K562 (cell line): ENCODE data around the gene LCLAT1. TPM values are rescaled to one million over a fixed set of nuclear protein-coding genes. Genes with fewer than 3 reads are reported as not detected.
"Not testable (repeated sequence)": the region's sequence is repeated elsewhere in the genome, so short reads cannot be mapped to it uniquely, and the experiment has no call there.

Source experiments
- ATAC-seq: fragments of 200-7000 bp; cut with Tn5 transposase; 3 replicates; pipeline ENCODE4 v1.9.1; 2020; ENCODE audit warnings: moderate library complexity
- BruUV-seq: library from RNA; stranded (reverse); fragments of 400-500 nt; replicated peaks from 2 replicates; lab custom pipeline; 2021; lab: Mats Ljungman, UMichigan
- CTCF ChIA-PET: fragments of 300-600 bp; formaldehyde crosslinking; extraction: SDS; loops from one replicate; lab custom pipeline; 2021; ENCODE audit warnings: low intra/inter-chr PET ratio; lab: Yijun Ruan, JAX
- POLR2A ChIA-PET: fragments of 300-600, 350-650 bp; sonication (Branson Sonifier 250); formaldehyde crosslinking; extraction: SDS; loops from one replicate; lab custom pipeline; 2021; ENCODE audit warnings: antibody characterized with exemption, inconsistent platforms; lab: Yijun Ruan, JAX
- DNase-seq, 4 experiments: peaks; one replicate each; pipeline versions ENCODE4 v3.0.0 to v3.0.0-alpha.2; 2011 to 2018; ENCODE audit warnings: low spot score in 3 of 4, mixed read lengths in 3 of 4; ENCODE audit errors: extremely low read depth in 1 of 4
- FAIRE-seq: peaks from 2 replicates; lab custom pipeline; 2011; peaks lifted over from hg19 to GRCh38; lab: Jason Lieb, UNC
- H2AFZ ChIP-seq: 2 replicates; pipeline ENCODE4 v1.6.0; 2011; ENCODE audit warnings: low read depth, low read length, control low read depth, inconsistent platforms
- H3K27ac ChIP-seq: fragments of 200-600 bp; 3 replicates; pipeline ENCODE4 v1.8.0; 2011; ENCODE audit warnings: low read depth, mild to moderate bottlenecking, control low read depth, inconsistent platforms, low read length, moderate library complexity, mixed read lengths; ENCODE audit errors: extremely low read depth
- H3K27me3 ChIP-seq, 2 experiments: fragments of 300-600 bp in 1 of 2; 2 replicates in 1 of 2; 3 replicates in 1 of 2; pipeline versions ENCODE4 v1.6.0 to v1.8.0; 2011; ENCODE audit warnings: inconsistent platforms in 2 of 2, low read length in 2 of 2, mild to moderate bottlenecking in 1 of 2, mixed read lengths in 1 of 2, moderate library complexity in 1 of 2; ENCODE audit not compliant: control insufficient read depth in 2 of 2, insufficient read depth in 2 of 2
- H3K36me3 ChIP-seq: fragments of 300-600 bp; 3 replicates; pipeline ENCODE4 v1.8.0; 2011; ENCODE audit warnings: mild to moderate bottlenecking, low read length, inconsistent platforms; ENCODE audit not compliant: control insufficient read depth, insufficient read depth
- H3K4me1 ChIP-seq, 2 experiments: fragments of 200-600 bp in 1 of 2; replicated peaks in 1 of 2; 2 replicates in 1 of 2; 3 replicates in 1 of 2; pipeline versions ENCODE4 v1.5.1 to v1.8.0; 2011; ENCODE audit warnings: inconsistent platforms in 2 of 2, low read length in 2 of 2, mild to moderate bottlenecking in 1 of 2, mixed read lengths in 1 of 2, moderate library complexity in 1 of 2; ENCODE audit not compliant: control insufficient read depth in 2 of 2, insufficient read depth in 2 of 2
- H3K4me2 ChIP-seq: 2 replicates; pipeline ENCODE4 v1.6.1; 2011; ENCODE audit warnings: low read length, control low read depth, inconsistent platforms, mixed read lengths; ENCODE audit not compliant: insufficient read depth
- H3K4me3 ChIP-seq: fragments of 200-600 bp; sonication (generic), shearing (Covaris generic); 2 replicates; pipeline ENCODE4 v1.5.1; 2016; ENCODE audit warnings: control low read depth, inconsistent platforms
- H3K79me2 ChIP-seq: fragments of 200-600 bp; 3 replicates; pipeline ENCODE4 v1.8.0; 2011; ENCODE audit warnings: low read length, inconsistent platforms; ENCODE audit not compliant: control insufficient read depth, insufficient read depth
- H3K9ac ChIP-seq, 2 experiments: 2 replicates each; pipeline versions ENCODE4 v1.6.0 to v1.6.1; 2011; ENCODE audit warnings: low read depth in 2 of 2, low read length in 2 of 2, control low read depth in 1 of 2, inconsistent platforms in 1 of 2, mild to moderate bottlenecking in 1 of 2, mixed read lengths in 1 of 2; ENCODE audit not compliant: insufficient read depth in 1 of 2
- H3K9me1 ChIP-seq: one replicate; pipeline ENCODE4 v1.6.0; 2011; ENCODE audit warnings: inconsistent platforms, mild to moderate bottlenecking, low read length, moderate library complexity; ENCODE audit not compliant: control insufficient read depth, insufficient read depth
- H3K9me3 ChIP-seq: replicated peaks from 2 replicates; pipeline ENCODE4 v1.5.1; 2011; ENCODE audit warnings: low read depth, low read length, inconsistent platforms; ENCODE audit not compliant: control insufficient read depth, insufficient read depth
- H4K20me1 ChIP-seq: replicated peaks from 2 replicates; pipeline ENCODE4 v1.6.1; 2011; ENCODE audit warnings: low read length, inconsistent platforms, mixed read lengths; ENCODE audit not compliant: control insufficient read depth, insufficient read depth
- BCOR ChIP-seq: fragments of 450-650 bp; IDR thresholded peaks from 2 replicates; pipeline ENCODE4 v1.6.1; 2016
- CXXC5 ChIP-seq: fragments of 250-450 bp; sonication (Bioruptor Pico); IDR thresholded peaks from 2 replicates; pipeline ENCODE4 v1.8.0; 2022; ENCODE audit warnings: inconsistent platforms, mild to moderate bottlenecking, moderate library complexity
- FOXJ3 ChIP-seq: sonication (generic); formaldehyde crosslinking; IDR thresholded peaks from 2 replicates; pipeline ENCODE4 v1.4.0; 2020; ENCODE audit warnings: mild to moderate bottlenecking, missing genetic modification reagents
- KDM1A ChIP-seq, 2 experiments: fragments of 450-650 bp; IDR thresholded peaks; 2 replicates each; pipeline ENCODE4 v1.6.1; 2016; ENCODE audit warnings: mild to moderate bottlenecking in 2 of 2
- NONO ChIP-seq, 2 experiments: fragments of 200-400 bp in 1 of 2; fragments of 450-650 bp in 1 of 2; formaldehyde crosslinking in 1 of 2; IDR thresholded peaks; 2 replicates each; pipeline ENCODE4 v1.6.1; 2017; ENCODE audit warnings: low read depth in 2 of 2, mild to moderate bottlenecking in 2 of 2, moderate library complexity in 2 of 2, low read length in 1 of 2
- RBM25 ChIP-seq: fragments of 200-400 bp; formaldehyde crosslinking; IDR thresholded peaks from 2 replicates; pipeline ENCODE4 v1.6.1; 2018; ENCODE audit warnings: low read length, low read depth, moderate library complexity; ENCODE audit not compliant: severe bottlenecking
- ZNF146 ChIP-seq: IDR thresholded peaks from one replicate; pipeline ENCODE4 v1.6.1; 2018; ENCODE audit warnings: missing compliant biosample characterization; ENCODE audit not compliant: unreplicated experiment
- WGBS: fragments of 100-300 bp; shearing (Covaris generic); methylation state at CpG from one replicate; pipeline ENCODE4 v1.1.6; 2016; ENCODE audit warnings: low coverage, mixed read lengths; ENCODE audit not compliant: insufficient coverage; ENCODE audit errors: missing lambda C conversion rate; 5-methylcytosine and 5-hydroxymethylcytosine counted together
- in situ Hi-C: fragments of 300-500 bp; cut with MboI; formaldehyde crosslinking; loops from 4 replicates; pipeline ENCODE4 v1.15.0; 2018; ENCODE audit warnings: inconsistent platforms, mixed read lengths
- intact Hi-C: fragments of 100-400 bp; cut with micrococcal nuclease; formaldehyde crosslinking; loops from 2 replicates; pipeline ENCODE4 v1.14.2; 2022
- polyA plus RNA-seq, 8 experiments: library from polyadenylated mRNA; depleted of rRNA in 4 of 8; stranded (reverse) in 5 of 8; unstranded in 3 of 8; fragments of >200 nt; fragmentation: Nextera tagmentation in 2 of 8; fragmentation: Illumina TruSeq in 1 of 8; extraction: Ambion mirVana in 2 of 8; extraction: Trizol in 1 of 8; gene quantifications; 2 replicates each; pipeline versions ENCODE4 v1.2.1 to v1.2.3, GENCODE V29; 2011 to 2014; ENCODE audit warnings: inconsistent platforms in 1 of 8, missing spikeins in 1 of 8
- total RNA-seq, 7 experiments: library from RNA; depleted of rRNA in 6 of 7; stranded (reverse); fragments of >200 nt in 6 of 7; fragmentation: Illumina TruSeq in 2 of 7; extraction: Trizol in 2 of 7; gene quantifications; 2 replicates each; pipeline versions ENCODE4 v1.2.1 to v1.2.3, GENCODE V29; 2011 to 2021; ENCODE audit warnings: low replicate concordance in 1 of 7

Gene LCLAT1
- total and polyA plus RNA-seq, 9 of the 15 experiments (the other 6 are each of a cell fraction or from before 2014, with no cell fraction given) = 8.9 to 63.3 (median 25.4) TPM

- H3K4me2 ChIP-seq, H3K4me3 ChIP-seq, ATAC-seq, FAIRE-seq, H3K27me3 ChIP-seq, H3K27ac ChIP-seq, BruUV-seq, H3K9me3 ChIP-seq, CTCF ChIA-PET, H3K36me3 ChIP-seq, H3K9me1 ChIP-seq, POLR2A ChIA-PET, in situ Hi-C loops, H3K9ac ChIP-seq, intact Hi-C loops, DNase-seq, H2AFZ ChIP-seq: not testable (repeated sequence)
- WGBS = 75% methylated on average over 1 of the region's 1 CpG
- peaks cover 3 to 13% of the 10 kb centered on the region in 2 experiments; a peak in 3 of 5 replicates for H3K4me1 ChIP-seq
- H4K20me1 ChIP-seq = peaks cover 11% of the 10 kb centered on the region
- peaks cover 51% of the 10 kb centered on the region for H3K79me2 ChIP-seq
- TF ChIP-seq BCOR (peak; percentile 36; the same call in 1 of the 2 replicates), RBM25 (peak; percentile 63), KDM1A (IDR thresholded peaks at IDR 0.05) (0 out of 4 replicates have a peak, but pooled peaks of 1 of the 2 experiments have one; percentile 8), ZNF146 (peak; percentile 91)
Measured at GRCh38 chr2:30507460-30507859, 60.4 kb downstream of the LCLAT1 start.

- no peak for DNase-seq
- no TSS peak for BruUV-seq
- peaks cover 11% of the 10 kb centered on the region for H4K20me1 ChIP-seq
- TF ChIP-seq NONO (IDR thresholded peaks at IDR 0.05; ENCODE audit: low read depth in 2 of 2, low read length in 1 of 2) (no peak), CXXC5 (no peak), FOXJ3 (CRISPR knock-in tag) (no peak)
- TF ChIP-seq, all 486 proteins: peak for 0
- Histone ChIP-seq H3K9me1 (no peaks in the 10 kb centered on the region), H3K4me1 (peaks cover 3 to 28% of the 10 kb centered on the region in 2 experiments; a peak in 4 of 5 replicates), H3K36me3 (no peaks in the 10 kb centered on the region), H3K9me3 (no peaks in the 10 kb centered on the region), H3K79me2 (peaks cover 63% of the 10 kb centered on the region), H2AFZ (no peak overlapping the region), H3K9ac (no peak overlapping the region), H3K27ac (no peak overlapping the region), H3K27me3 (no peaks in the 10 kb centered on the region), H3K4me2 (no peak overlapping the region), H3K4me3 (no peak overlapping the region)
- FAIRE-seq (no peak), ATAC-seq (no peak)
- ChIA-PET POLR2A (no interaction called here), CTCF (no interaction called here)
- intact Hi-C loops (no loop called here), in situ Hi-C loops (no loop called here)
- WGBS = 54% methylated on average over 5 of the region's 5 CpGs
Measured at GRCh38 chr2:30509716-30510115, 62.7 kb downstream of the LCLAT1 start.
